PFSK-1 (cell line): ENCODE data around the gene ERC2.

Experiments
- FOXP2 ChIP-seq: optimal IDR thresholded peaks from 2 replicates; pipeline ENCODE3; 2011; ENCODE audit warnings: borderline replicate concordance, control low read depth, inconsistent platforms; ENCODE audit not compliant: insufficient read depth; ENCODE audit errors: extremely low read length, extremely low read depth
- POLR2AphosphoS5 ChIP-seq: IDR thresholded peaks from 2 replicates; pipeline ENCODE4 v1.6.1; 2012; ENCODE audit warnings: low read depth, mild to moderate bottlenecking, control low read depth, low read length, moderate library complexity
- REST ChIP-seq, 2 experiments: IDR thresholded peaks; 2 replicates each; pipeline versions ENCODE4 v1.6.1 to v1.8.0; 2011 to 2012; ENCODE audit warnings: low read depth in 2 of 2, low read length in 2 of 2, control low read depth in 1 of 2, inconsistent platforms in 1 of 2, mild to moderate bottlenecking in 1 of 2, moderate library complexity in 1 of 2; ENCODE audit not compliant: insufficient read depth in 1 of 2
- SIN3A ChIP-seq: IDR thresholded peaks from 2 replicates; pipeline ENCODE4 v1.6.1; 2012; ENCODE audit warnings: mild to moderate bottlenecking, low read length, moderate library complexity, borderline replicate concordance; ENCODE audit not compliant: insufficient read depth
- TAF1 ChIP-seq: IDR thresholded peaks from 2 replicates; pipeline ENCODE4 v1.6.1; 2012; ENCODE audit warnings: low read length, control low read depth, borderline replicate concordance; ENCODE audit not compliant: insufficient read depth

ERC2 gene

GRCh38 chr3:55718074-55718473, 750.2 kb downstream of the ERC2 start:
- TF ChIP-seq TAF1 = no peak
- TF ChIP-seq SIN3A = no peak
- TF ChIP-seq FOXP2 = no peak
- TF ChIP-seq REST (IDR thresholded peaks at IDR 0.05; ENCODE audit: insufficient read depth in 1 of 2, low read depth in 2 of 2, low read length in 2 of 2) = no peak
- no peak for TF ChIP-seq POLR2AphosphoS5

GRCh38 chr3:55717481-55717880, 750.8 kb downstream of the ERC2 start:
- TF ChIP-seq REST (IDR thresholded peaks at IDR 0.05; ENCODE audit: insufficient read depth in 1 of 2, low read depth in 2 of 2, low read length in 2 of 2) (no peak), POLR2AphosphoS5 (no peak)

GRCh38 chr3:55716611-55717225, 751.5 kb downstream of the ERC2 start:
- TF ChIP-seq FOXP2 (no peak), POLR2AphosphoS5 (no peak), TAF1 (no peak), SIN3A (no peak), REST (IDR thresholded peaks at IDR 0.05; ENCODE audit: insufficient read depth in 1 of 2, low read depth in 2 of 2, low read length in 2 of 2) (no peak)

- no peak for TF ChIP-seq REST (IDR thresholded peaks at IDR 0.05; ENCODE audit: insufficient read depth in 1 of 2, low read depth in 2 of 2, low read length in 2 of 2)
- TF ChIP-seq POLR2AphosphoS5 = no peak
- TF ChIP-seq SIN3A = no peak
- TF ChIP-seq TAF1 = no peak
- TF ChIP-seq FOXP2 = no peak
These were observed 752.2 kb downstream of the ERC2 start for GRCh38 chr3:55716044-55716443.

- TF ChIP-seq REST (IDR thresholded peaks at IDR 0.05; ENCODE audit: insufficient read depth in 1 of 2, low read depth in 2 of 2, low read length in 2 of 2) = no peak
These were observed 754.2 kb downstream of the ERC2 start for GRCh38 chr3:55714057-55714456.
